Coronary artery (tissue), 2 donors: Measurements from ENCODE around the gene SLC17A8.

Experiments used
- DNase-seq: peaks from one replicate; pipeline ENCODE4 v3.0.0-alpha.2; 2017; ENCODE audit warnings: low spot score
- H3K27ac ChIP-seq, 2 donors: fragments of 200-600 bp; sonication (generic); one replicate each; pipeline ENCODE4 v1.5.1; 2016 to 2019
- H3K4me3 ChIP-seq: fragments of 200-600 bp; sonication (generic); 2 replicates; pipeline ENCODE4 v1.5.1; 2016; ENCODE audit warnings: mild to moderate bottlenecking, moderate library complexity
- CTCF ChIP-seq: fragments of 200-600 bp; sonication (generic); IDR thresholded peaks from one replicate; pipeline ENCODE4 v1.5.1; 2019; ENCODE audit warnings: antibody characterized with exemption

SLC17A8 gene

GRCh38 chr12:100437038-100437841 lies 80.4 kb downstream of the SLC17A8 start:
- H3K4me3 ChIP-seq, result no peak overlapping the region
- no peak for TF ChIP-seq CTCF
- no peak for DNase-seq
- H3K27ac ChIP-seq, result no peak overlapping the region

DNA sequence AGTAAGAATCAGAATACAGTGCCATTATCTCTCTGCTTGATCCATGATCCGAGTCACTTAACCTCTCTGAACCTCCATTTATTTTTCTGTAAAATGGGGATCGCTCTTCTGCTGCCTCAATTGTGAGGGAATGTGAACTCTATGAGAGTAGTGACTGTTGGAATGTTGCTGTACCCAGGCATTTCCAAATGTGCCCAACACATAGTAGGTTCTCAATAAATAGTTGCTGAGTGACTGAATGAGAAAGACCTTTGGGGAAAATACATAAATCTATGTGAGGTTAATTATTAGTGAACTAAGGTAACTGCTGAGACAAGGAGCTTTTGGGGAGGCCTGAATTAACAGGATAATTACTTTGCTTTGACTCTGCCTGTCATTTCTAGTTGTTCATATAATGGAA lies 82.9 kb downstream of the SLC17A8 start:
- no peak overlapping the region for H3K27ac ChIP-seq
- DNase-seq, result no peak
- H3K4me3 ChIP-seq, result no peak overlapping the region
- no peak for TF ChIP-seq CTCF

- no peak overlapping the region for H3K4me3 ChIP-seq
- H3K27ac ChIP-seq, result no peak overlapping the region
- DNase-seq, result no peak
- TF ChIP-seq CTCF, result no peak
These were observed 85.5 kb downstream of the SLC17A8 start for GRCh38 chr12:100442403-100442802.

- TF ChIP-seq CTCF, result no peak
- H3K27ac ChIP-seq, result no peak overlapping the region
These were observed 86.6 kb downstream of the SLC17A8 start for GRCh38 chr12:100443434-100443833.

GRCh38 chr12:100445081-100445481 lies 88.2 kb downstream of the SLC17A8 start:
- no peak overlapping the region for H3K4me3 ChIP-seq
- DNase-seq, result no peak
- no peak for TF ChIP-seq CTCF
- H3K27ac ChIP-seq, result no peak overlapping the region

More at GRCh38 chr12:100443434-100443833, 86.6 kb downstream of the SLC17A8 start:
- DNase-seq, result no peak
- no peak overlapping the region for H3K4me3 ChIP-seq

DNA sequence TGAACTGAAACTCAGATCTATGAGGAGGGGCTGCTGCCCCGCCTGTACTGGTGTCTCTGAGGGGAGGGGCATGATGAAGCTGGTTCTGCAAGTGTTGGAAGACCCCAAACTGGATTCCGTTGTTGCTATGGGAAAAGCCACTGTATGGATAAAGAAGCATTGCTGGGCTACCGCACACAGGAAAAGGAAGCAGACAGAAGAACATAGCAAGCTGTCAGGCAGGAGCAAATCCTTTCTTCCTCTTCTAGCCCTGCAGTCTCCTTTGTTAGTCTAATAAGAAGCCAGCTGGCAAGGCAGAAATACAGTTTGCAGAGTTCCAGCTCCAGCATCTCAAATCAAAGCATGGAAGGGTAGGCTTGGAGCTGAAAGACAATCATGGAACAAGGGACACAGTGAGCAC lies 90.5 kb downstream of the SLC17A8 start:
- no peak for DNase-seq
- Histone ChIP-seq H3K4me3 (no peak overlapping the region), H3K27ac (no peak overlapping the region)
- TF ChIP-seq CTCF, result no peak

- no peak for TF ChIP-seq CTCF
These were observed 91.8 kb downstream of the SLC17A8 start for GRCh38 chr12:100448656-100449055.

More at GRCh38 chr12:100448656-100449055, 91.8 kb downstream of the SLC17A8 start:
- Histone ChIP-seq H3K4me3 (no peak overlapping the region), H3K27ac (no peak overlapping the region)
- no peak for DNase-seq
